ENCODE measurements around the gene DPYD.

DPYD gene

DNA sequence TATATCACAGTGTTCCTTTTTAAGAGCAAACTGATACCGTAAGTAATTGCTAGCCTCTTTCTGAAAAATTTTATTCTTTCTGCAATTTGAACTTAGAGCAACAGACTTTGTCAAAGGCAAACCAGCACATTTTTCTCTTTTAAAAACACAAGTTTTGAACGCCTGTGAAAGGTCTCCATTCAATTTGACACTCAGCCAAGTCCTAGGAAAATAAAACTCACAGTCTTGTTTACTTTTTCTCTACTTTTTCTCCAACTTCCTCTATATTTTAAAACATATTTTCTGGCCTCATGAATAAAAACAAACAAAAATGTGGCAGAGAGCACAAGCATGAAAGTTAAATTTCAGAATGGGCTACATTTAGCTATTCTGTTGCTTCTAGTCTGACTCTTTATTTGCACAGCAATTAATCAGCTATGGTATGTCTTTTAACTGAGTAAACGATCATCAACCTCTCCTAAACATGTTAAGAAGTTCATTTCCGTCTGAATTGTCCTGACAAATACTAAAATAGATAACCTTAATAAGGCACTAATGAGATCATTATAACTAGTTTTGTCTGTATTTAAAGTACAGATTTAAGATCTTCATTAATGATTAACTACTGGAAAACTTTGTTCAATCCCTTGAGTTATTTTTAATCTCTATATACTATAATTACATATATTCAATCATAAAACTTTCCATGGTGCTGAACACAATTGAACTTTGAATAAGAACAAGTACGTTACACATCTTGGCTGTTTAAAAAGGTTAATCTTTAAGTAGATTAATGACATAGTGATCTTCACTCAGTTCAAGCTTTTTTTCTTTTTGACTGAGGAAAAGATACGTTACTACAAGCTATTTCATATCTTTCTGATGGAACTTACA is 648.7 kb downstream of the DPYD start:
- Mint-ChIP-seq H3K27me3 (no peaks in the 10 kb centered on the region), H3K4me1 (ENCODE audit: low read depth in 2 of 2) (no peaks in the 10 kb centered on the region), H3K4me3 (no peak overlapping the region), H3K9me3 (peaks cover 1 to 13% of the 10 kb centered on the region in 2 donors), H3K27ac (no peak overlapping the region), H3K36me3 (ENCODE audit: insufficient read depth) (peaks cover 8% of the 10 kb centered on the region)
- DNase-seq (no peak), ATAC-seq (replicated peaks) (no peak)

DNA sequence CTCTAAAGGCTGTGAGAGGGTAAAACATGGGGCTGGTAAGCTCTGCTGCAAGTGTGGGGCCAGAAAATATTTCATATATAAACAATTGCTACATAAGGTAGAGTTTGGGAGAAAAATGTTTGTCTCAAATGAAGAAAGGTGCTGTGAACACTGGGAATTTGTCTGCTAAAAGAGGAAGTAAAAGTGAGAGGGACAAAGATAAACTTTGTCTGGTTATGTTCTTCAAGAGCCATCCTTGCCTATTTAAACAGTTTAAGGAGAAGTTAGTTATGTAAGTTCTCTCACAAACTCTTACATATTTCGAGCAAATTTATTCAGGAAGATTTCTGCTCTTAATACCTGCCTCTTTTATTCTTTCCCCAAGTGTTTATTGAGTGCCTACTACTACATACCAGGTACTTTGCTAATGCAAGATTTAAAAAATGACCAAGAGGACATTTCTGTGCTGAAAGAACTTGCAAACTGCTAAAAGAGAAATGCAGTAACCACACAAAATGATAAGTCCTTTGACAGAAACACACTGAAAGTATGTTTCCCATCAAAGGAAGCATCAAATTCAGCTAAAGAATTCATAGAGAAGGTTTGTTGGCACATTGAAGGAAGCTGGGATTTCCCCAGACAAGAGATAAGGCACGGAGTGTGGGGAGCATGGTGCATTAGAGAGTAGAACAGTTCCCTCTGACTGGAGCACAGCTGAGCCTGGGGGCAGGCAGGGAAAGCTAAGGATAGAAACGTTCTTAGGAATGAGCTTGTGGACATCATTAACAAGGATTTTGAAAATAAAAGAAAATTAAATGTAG is 650.1 kb downstream of the DPYD start:
- Mint-ChIP-seq H3K36me3 (ENCODE audit: insufficient read depth) (peaks cover 8% of the 10 kb centered on the region), H3K4me3 (no peak overlapping the region)

DNA sequence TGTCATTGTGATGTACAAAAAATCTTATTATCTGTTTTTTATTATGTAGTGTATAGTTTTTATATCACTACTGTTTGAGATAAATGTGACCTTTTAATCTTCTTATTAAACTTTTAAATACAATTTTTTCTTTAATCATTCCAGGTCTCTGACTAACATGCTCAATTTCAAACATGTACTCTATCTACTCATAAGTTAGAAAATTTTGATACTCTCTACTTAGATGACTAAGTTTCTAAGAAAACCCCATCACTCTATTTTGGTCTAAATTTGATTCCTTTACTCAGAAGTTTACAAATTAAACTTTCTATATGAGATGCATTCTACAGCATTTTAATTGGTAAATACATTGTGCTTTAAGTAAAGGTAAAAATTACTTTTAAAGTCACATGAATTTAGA is 655.2 kb downstream of the DPYD start:
- DNase-seq (no peak), ATAC-seq (replicated peaks) (no peak)
- Mint-ChIP-seq H3K36me3 (ENCODE audit: insufficient read depth) (peaks cover 5% of the 10 kb centered on the region), H3K27ac (no peak overlapping the region), H3K4me3 (no peak overlapping the region), H3K9me3 (peaks cover 3 to 13% of the 10 kb centered on the region in 2 donors), H3K4me1 (ENCODE audit: low read depth in 2 of 2) (peaks cover 0 to under 1% of the 10 kb centered on the region in 2 donors), H3K27me3 (no peaks in the 10 kb centered on the region)

More for the DNA sequence above, 650.1 kb downstream of the DPYD start:
- ATAC-seq (replicated peaks) (no peak), DNase-seq (no peak)
- H3K27ac Mint-ChIP-seq, result no peak overlapping the region
- H3K9me3 Mint-ChIP-seq, result peaks cover 3 to 13% of the 10 kb centered on the region in 2 donors
- no peaks in the 10 kb centered on the region for H3K4me1 Mint-ChIP-seq (ENCODE audit: low read depth in 2 of 2)
- H3K27me3 Mint-ChIP-seq, result no peaks in the 10 kb centered on the region

DNA sequence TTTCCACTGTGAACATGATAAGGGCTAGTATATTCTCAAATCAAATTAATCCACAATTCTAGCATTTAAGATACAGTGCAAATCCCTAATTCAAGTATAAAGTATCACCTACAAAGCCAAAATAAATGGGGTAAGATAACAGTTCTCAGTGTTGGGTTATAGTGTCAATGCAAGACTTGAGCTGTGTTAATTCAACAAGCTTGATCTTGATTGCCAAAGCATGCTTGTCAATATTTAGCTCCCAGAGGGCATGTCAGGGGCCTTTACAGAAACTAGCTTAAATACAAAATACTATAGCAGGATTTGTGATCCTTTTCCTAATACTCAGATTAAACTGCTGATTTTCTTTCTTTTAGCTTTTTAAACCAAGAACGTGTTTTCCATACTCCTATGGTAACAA is 658.0 kb downstream of the DPYD start:
- Mint-ChIP-seq H3K27ac (no peak overlapping the region), H3K4me3 (no peak overlapping the region), H3K9me3 (peaks cover 0 to 3% of the 10 kb centered on the region in 2 donors), H3K36me3 (ENCODE audit: insufficient read depth) (no peaks in the 10 kb centered on the region), H3K4me1 (ENCODE audit: low read depth in 2 of 2) (peaks cover 0 to 2% of the 10 kb centered on the region in 2 donors), H3K27me3 (no peaks in the 10 kb centered on the region)
- no peak for DNase-seq
- ATAC-seq (replicated peaks), result no peak

- H3K27ac Mint-ChIP-seq, result no peak overlapping the region
- no peak for ATAC-seq (replicated peaks)
- no peak for DNase-seq
- no peaks in the 10 kb centered on the region for H3K9me3 Mint-ChIP-seq
- H3K4me1 Mint-ChIP-seq (ENCODE audit: low read depth in 2 of 2), result peaks cover 2 to 3% of the 10 kb centered on the region in 2 donors
- H3K27me3 Mint-ChIP-seq, result no peaks in the 10 kb centered on the region
- no peaks in the 10 kb centered on the region for H3K36me3 Mint-ChIP-seq (ENCODE audit: insufficient read depth)
- no peak overlapping the region for H3K4me3 Mint-ChIP-seq
These were observed 662.2 kb downstream of the DPYD start for GRCh38 chr1:97258597-97258996.

GRCh38 chr1:97254731-97255463 is 665.9 kb downstream of the DPYD start:
- H3K4me1 Mint-ChIP-seq (ENCODE audit: low read depth in 2 of 2), result peaks cover 0 to 3% of the 10 kb centered on the region in 2 donors
- H3K9me3 Mint-ChIP-seq, result no peaks in the 10 kb centered on the region
- no peak for DNase-seq
- H3K27ac Mint-ChIP-seq, result peak overlapping the region in 1 of 2 donors; percentile 70
- H3K36me3 Mint-ChIP-seq (ENCODE audit: insufficient read depth), result no peaks in the 10 kb centered on the region
- ATAC-seq (replicated peaks), result no peak
- no peak overlapping the region for H3K4me3 Mint-ChIP-seq
- H3K27me3 Mint-ChIP-seq, result no peaks in the 10 kb centered on the region

GRCh38 chr1:97252925-97253324 is 667.9 kb downstream of the DPYD start:
- Mint-ChIP-seq H3K27me3 (no peaks in the 10 kb centered on the region), H3K27ac (no peak overlapping the region)

DNA sequence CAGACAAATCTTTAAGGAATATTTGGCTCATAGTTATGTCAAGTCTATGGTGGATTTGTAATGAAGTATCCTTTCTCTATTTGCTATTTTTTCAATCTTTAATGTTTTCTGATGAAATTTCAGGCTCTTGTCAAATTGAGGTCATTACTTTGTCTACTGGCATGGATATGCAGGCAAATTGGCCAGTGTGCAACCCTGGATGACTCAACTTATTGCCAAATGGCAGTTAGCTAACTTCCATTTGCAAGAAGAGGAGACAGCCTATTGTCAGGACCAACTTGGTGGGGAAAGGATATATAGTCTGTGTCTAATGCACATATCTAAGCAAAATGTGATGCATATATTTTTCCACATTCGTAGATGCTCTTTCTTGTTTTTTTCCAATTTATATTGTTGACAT is 668.8 kb downstream of the DPYD start:
- no peaks in the 10 kb centered on the region for H3K27me3 Mint-ChIP-seq
- H3K4me3 Mint-ChIP-seq, result no peak overlapping the region
- DNase-seq, result no peak
- H3K36me3 Mint-ChIP-seq (ENCODE audit: insufficient read depth), result no peaks in the 10 kb centered on the region
- H3K9me3 Mint-ChIP-seq, result no peaks in the 10 kb centered on the region
- H3K27ac Mint-ChIP-seq, result no peak overlapping the region
- no peak for ATAC-seq (replicated peaks)
- peaks cover 0 to 7% of the 10 kb centered on the region in 2 donors for H3K4me1 Mint-ChIP-seq (ENCODE audit: low read depth in 2 of 2)

More at GRCh38 chr1:97252925-97253324, 667.9 kb downstream of the DPYD start:
- H3K36me3 Mint-ChIP-seq (ENCODE audit: insufficient read depth), result no peaks in the 10 kb centered on the region
- H3K4me1 Mint-ChIP-seq (ENCODE audit: low read depth in 2 of 2), result peaks cover 0 to 6% of the 10 kb centered on the region in 2 donors
- H3K9me3 Mint-ChIP-seq, result no peaks in the 10 kb centered on the region
- DNase-seq (no peak), ATAC-seq (replicated peaks) (no peak)
- H3K4me3 Mint-ChIP-seq, result no peak overlapping the region

DNA sequence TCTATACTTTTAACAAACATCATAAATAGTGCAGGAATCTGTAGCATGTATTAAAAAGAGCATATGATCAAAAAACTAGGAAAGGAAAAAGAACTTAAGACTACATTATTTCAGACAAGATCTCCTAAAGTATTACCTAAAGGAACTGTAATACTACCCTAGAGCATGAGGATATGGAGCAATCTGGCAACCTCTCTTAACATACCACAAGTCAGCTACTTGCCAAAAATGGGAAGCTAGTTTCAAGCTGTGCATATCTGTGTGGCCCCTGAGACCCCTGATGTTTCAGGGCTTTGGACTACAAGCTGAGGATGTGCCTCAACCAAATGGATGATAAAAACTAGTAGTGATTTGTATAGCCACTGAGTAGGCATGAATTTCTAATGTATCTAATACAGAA is 673.6 kb downstream of the DPYD start:
- DNase-seq (no peak), ATAC-seq (replicated peaks) (no peak)
- Mint-ChIP-seq H3K9me3 (no peaks in the 10 kb centered on the region), H3K27ac (no peak overlapping the region), H3K4me1 (ENCODE audit: low read depth in 2 of 2) (peaks cover 0 to 7% of the 10 kb centered on the region in 2 donors), H3K4me3 (no peak overlapping the region), H3K27me3 (no peaks in the 10 kb centered on the region), H3K36me3 (ENCODE audit: insufficient read depth) (no peaks in the 10 kb centered on the region)

DNA sequence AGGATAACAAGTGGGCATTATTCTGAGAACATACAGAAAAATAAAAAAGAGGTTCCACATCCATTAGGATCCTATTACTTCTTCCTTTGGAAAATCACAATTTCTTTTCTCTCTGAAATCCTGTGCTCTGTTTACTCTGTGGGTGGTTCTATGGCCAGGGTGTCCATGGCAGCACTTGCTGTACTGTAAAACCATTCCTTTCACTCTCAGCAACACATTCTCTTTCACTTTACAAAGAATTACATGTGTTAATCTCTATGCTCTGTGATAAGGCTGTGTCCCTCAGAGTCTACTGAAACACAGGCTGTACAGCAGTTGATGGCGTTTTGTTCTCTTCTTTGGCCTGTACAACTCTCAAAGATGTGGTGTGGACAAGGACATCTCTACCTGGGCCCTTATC is 675.2 kb downstream of the DPYD start:
- no peaks in the 10 kb centered on the region for H3K36me3 Mint-ChIP-seq (ENCODE audit: insufficient read depth)
- no peak overlapping the region for H3K4me3 Mint-ChIP-seq
- H3K27me3 Mint-ChIP-seq, result no peaks in the 10 kb centered on the region
- ATAC-seq (replicated peaks) (no peak), DNase-seq (no peak)
- no peaks in the 10 kb centered on the region for H3K9me3 Mint-ChIP-seq
- no peak overlapping the region for H3K27ac Mint-ChIP-seq
- H3K4me1 Mint-ChIP-seq (ENCODE audit: low read depth in 2 of 2), result peaks cover 0 to 7% of the 10 kb centered on the region in 2 donors

DNA sequence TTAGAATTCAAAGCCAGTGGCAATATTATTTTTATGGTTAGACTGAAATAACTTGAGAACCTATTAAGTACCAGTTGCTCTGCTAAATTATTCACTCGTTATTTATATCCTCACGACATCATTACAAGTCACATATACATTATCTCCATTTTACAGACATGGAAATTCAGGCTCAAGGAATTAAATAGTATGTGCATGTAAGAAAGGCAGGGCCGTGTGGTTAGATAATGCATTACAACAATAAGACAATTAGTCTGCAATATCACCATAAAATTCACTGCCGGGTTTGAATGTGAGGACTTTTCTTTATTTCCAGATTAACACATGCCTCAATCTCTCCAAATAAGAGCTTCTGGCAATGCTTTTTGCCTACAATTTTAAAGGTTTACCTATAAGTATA is 675.8 kb downstream of the DPYD start:
- ATAC-seq (replicated peaks) (no peak), DNase-seq (no peak)
- Mint-ChIP-seq H3K9me3 (no peaks in the 10 kb centered on the region), H3K36me3 (ENCODE audit: insufficient read depth) (no peaks in the 10 kb centered on the region), H3K27ac (no peak overlapping the region), H3K4me1 (ENCODE audit: low read depth in 2 of 2) (peaks cover 0 to 7% of the 10 kb centered on the region in 2 donors), H3K27me3 (no peaks in the 10 kb centered on the region), H3K4me3 (no peak overlapping the region)

DNA sequence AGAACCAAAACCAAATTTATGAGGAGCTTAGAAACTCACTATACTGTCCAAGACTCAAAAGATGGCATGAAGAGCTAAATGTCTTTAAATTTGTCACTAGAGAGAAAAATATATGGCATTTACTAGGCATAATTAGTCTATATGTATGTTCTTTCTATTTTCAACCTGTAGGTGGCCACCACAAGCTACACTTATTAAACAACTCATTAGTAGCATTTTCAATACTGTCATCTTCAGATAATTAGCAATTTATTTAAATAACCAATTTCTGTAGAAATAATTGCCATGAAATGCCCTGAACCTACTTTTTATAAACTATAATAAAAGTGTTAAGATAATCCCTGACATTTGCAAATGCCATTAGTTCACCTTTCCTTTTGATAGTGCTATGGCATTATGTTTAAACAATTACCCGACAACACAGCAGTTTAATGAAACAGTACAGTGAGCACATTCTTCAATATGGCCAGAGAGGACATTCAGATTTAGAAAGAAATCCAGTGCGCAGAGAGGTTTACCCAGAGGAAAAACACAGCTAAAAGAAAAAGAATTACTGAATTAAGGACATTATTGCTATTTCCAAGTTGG is 676.8 kb downstream of the DPYD start:
- DNase-seq (no peak), ATAC-seq (replicated peaks) (no peak)
- Mint-ChIP-seq H3K36me3 (ENCODE audit: insufficient read depth) (no peaks in the 10 kb centered on the region), H3K27me3 (no peaks in the 10 kb centered on the region), H3K27ac (no peak overlapping the region), H3K4me1 (ENCODE audit: low read depth in 2 of 2) (peaks cover 0 to 4% of the 10 kb centered on the region in 2 donors), H3K4me3 (no peak overlapping the region), H3K9me3 (no peaks in the 10 kb centered on the region)

DNA sequence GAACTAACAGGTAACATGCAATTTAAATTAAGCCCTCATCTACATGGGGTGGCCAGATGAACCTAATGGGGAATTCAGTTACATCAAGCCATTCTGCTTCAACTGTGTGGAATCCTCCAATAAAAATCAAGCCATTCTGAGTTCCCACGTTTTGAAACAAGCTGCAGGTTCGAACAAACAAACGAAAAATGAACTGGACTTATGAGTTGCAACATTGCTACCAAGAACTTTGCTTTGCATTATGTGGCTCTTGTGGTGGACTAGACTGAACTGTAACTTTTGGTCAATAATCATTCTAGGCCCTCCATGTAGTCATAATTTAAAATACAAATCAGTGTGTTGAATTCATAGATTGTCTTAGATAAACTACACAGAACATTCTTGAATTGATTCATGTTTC is 682.0 kb downstream of the DPYD start:
- Mint-ChIP-seq H3K4me3 (no peak overlapping the region), H3K27ac (no peak overlapping the region), H3K36me3 (ENCODE audit: insufficient read depth) (peaks cover 2% of the 10 kb centered on the region), H3K27me3 (no peaks in the 10 kb centered on the region), H3K9me3 (no peaks in the 10 kb centered on the region), H3K4me1 (ENCODE audit: low read depth in 2 of 2) (no peaks in the 10 kb centered on the region)
- ATAC-seq (replicated peaks) (no peak), DNase-seq (no peak)
